GM18499 (cell line): Measurements from ENCODE around the gene TUBGCP2.

ENCODE experiments used
- ATAC-seq: cut with Tn5 transposase; IDR thresholded peaks from one replicate; pipeline ENCODE4 v1.9.1; 2021; ENCODE audit warnings: moderate number of reproducible peaks; ENCODE audit not compliant: insufficient read depth, unreplicated experiment

The TUBGCP2 gene

GRCh38 chr10:133253361-133253955 lies 55.2 kb downstream of the TUBGCP2 start:
- no peak for ATAC-seq

DNA sequence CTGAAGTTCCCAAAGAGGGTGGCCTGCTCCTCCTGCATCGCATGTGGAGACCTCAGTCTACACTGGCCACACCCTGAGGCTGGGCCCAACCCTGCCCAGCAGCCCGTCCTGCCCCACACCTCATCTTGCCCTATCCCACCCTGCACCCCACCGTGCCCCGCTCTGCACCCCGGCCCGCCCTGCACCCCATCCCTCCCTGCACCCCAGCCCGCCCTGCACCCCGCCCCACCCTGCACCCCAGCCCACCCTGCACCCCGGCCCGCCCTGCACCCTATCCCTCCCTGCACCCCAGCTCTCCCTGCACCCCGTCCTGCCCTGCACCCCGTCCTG lies 56.5 kb downstream of the TUBGCP2 start:
- ATAC-seq = no peak

DNA sequence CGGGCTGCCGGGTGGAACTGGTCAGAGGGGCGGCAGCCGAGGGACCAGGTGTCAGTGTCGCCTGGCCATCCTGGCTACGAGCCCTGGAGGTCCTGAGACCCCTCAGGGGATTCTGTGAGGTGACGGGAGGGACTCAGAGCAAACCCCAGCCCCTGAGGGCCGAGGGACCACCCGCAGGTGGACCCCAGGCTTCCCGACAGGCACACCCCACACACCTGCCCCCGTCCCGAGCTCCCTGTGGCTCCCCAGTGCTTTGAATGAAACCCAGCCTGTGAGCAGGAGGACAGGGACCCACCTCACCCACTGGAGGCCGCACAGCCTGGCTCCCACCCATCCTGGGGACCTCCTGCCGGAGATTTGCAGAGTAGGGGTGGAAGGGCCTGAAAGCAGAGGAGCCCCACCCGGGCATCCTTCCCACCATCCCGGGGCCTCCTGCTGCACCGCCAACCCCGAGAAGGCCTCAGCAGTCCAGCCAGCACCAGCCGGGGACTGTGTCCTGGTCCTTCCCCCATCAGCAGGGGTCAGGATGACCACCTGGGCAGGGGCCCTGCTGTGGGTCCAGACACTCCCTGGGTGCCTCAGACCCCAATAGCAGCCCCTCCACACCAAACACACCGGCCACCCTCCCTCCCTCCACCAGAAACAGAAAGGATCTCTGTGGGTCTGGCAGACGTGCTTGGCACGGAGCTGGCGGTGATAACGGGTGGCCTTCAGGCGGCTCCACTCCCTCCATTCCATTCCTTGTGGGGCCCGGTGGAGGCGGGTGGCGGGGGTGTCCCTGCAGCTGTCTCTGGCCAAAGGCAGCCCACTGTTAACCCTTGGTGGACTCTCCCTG lies 57.1 kb downstream of the TUBGCP2 start:
- no peak for ATAC-seq

DNA sequence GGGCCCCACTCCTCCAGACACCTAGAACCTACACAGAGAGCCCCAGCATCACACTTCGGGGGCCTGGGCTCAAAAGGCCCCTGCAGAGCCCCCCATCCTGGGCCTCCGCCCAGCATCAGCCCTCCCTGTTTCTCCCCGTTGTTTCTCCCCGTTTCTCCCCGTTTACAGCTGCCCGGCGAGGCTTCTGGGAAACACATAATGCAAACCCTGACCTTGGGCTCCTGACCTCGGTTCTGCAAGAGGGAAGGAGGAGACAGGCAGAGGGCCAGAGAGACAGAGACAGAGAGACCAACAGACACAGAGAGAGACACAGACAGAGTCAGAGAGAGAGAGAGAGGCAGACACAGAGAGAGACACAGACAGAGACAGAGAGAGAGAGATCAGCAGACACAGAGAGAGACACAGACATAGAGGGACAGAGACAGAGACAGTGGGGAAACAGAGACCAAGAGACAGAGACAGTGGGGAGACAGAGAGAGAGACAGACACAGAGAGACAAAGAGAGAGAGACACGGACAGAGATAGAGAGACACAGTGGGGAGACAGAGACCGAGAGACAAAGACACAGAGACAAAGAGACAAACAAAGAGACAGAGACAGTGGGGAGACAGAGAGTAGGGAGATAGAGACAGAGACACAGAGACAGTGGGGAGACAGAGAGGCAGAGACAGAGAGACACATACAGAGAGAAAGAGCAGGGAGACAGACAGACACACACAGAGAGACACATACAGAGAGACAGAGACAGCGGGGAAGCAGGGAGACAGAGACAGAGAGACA lies 58.5 kb downstream of the TUBGCP2 start:
- ATAC-seq = no peak

DNA sequence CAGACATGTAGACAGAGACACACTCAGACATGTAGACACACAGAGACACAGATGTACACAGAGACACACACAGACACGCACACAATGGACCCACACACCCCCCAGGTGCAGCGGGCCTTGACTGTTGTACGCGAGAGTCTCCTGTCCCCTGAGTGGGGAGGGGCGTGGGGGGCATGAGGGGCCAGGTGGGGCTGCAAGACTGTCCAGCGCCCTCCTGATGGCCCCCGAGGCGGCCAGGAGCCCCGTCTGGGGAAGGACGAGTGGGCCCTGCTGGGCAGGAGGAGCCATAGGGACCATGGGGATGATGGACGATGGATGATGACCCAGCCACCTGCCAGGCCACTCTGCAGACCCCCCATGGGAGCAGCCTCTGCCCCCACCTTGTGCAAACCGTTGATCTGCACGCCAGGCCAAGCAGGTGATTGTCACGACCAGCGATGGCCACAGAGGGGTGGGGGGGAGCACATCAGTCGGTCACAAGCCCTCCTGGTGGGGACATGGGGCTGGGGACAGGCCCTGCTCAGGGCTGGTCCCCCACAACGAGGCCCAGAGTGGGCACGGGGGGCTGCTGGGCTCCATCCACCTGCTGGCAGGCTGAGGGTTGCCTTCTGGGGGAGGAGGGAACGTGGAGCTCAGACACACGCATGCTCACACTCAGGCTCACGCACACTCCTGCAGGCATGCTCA lies 59.4 kb downstream of the TUBGCP2 start:
- ATAC-seq = no peak

- no peak for ATAC-seq
Observed at GRCh38 chr10:133248334-133248715, 60.3 kb downstream of the TUBGCP2 start.

DNA sequence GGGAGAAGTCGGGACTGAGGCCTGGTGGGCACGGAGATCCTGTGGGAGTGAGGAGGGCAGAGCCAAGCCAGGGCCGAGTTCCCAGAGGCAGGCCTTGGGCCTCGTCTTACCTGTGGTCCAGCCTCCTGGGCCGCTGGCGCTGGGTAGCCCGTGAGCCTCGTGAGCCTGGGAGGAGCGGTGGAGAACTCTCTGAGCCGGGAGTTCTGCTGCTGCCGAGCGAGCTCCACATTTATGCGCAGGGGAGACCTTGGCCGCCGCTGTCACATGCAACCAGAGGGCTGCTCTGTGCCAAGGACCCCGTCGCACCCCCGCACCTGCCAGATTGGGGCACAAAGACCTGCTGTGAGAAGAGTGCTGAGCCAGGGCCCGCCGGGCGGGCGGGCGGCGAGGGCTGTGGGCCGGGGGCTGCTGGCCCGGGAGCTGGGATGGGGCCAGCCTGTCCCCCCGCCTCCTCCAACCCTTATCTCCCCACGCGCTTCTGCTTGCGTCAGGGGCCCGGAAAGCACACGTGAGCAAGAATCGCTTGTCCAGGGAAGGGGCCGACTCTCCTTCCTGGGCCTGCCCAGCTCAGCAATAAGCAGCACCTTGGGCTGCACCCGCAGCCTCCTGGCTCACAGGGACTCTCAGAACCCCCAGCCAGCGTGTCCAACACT lies 60.9 kb downstream of the TUBGCP2 start:
- ATAC-seq = no peak

DNA sequence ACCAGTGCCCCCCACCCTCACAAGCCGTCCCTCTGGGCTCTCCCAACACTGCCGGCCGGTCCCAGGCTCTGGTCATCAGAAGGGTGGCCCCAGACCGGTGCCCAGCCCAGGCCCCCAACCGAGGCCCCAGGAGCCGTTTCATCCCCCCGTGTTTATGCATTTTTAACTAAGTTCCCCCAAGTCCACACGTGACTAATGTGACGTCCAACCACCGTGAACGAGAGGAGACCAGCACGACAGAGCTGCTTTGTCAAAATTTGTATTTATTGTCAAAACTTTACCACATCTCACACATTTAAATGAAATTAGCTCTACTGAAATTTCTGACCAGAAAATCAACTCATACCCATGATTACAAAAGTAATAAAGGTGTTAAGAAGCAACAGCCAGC lies 62.4 kb downstream of the TUBGCP2 start:
- no peak for ATAC-seq

GRCh38 chr10:133245439-133246235 lies 63.0 kb downstream of the TUBGCP2 start:
- ATAC-seq = no peak

DNA sequence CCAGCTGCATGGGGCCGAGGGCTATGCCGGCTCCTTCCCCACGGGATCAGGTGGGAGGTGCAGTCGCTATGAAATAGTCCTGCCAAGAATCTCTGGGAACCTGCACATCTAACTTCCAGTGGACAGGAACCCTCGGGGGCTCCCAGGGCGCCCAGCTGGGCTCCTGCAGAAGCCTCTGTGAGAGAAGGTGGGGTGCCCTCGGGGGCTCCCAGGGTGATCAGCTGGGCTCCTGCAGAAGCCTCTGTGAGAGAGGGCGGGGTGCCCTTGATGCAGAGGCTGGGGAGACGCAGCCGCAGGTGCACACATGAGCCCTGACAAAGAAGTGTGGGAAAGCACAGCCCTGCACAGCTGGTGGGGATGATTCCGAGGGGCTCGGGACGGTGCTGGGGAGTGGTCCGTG lies 65.1 kb downstream of the TUBGCP2 start:
- ATAC-seq = no peak

DNA sequence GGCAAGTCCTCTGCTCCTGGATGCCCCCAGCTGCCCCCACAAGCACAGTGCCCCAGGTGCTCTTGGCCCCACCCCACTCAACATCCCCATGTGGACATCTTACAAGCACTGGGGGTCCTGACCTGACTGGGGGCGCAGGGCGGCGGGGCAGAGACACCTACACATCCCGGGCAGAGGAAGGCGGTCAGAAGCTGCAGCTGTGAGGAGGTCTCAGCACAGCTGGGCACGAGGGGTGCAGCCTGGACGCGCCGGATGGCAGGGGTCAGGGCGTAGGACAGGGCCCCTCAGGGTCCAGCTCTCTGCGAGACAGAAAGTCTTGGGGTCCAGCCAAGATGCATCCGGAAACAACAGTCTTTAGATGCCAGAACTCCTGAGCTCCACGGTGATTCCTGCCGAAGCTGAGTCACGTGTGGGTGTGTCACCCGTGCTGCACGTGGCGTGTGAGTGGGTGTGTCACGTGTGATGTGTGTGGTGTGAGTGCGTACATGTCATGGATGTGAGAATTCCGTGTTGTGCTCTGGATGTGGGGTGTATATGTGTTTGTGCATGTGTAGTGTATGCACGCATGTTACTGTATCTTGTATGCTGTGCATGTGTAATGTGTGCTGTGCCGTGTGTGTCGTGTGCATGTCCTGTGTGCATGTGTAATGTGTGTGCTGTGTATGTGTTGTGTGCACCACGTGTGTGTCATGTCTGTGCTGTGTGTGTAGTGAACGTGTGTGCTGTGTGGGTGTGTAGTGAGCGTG lies 65.9 kb downstream of the TUBGCP2 start:
- no peak for ATAC-seq

- no peak for ATAC-seq
Observed at GRCh38 chr10:133241501-133242205, 67.0 kb downstream of the TUBGCP2 start.

GRCh38 chr10:133239990-133240389 lies 68.7 kb downstream of the TUBGCP2 start:
- no peak for ATAC-seq

- ATAC-seq = no peak
Observed at GRCh38 chr10:133238466-133238804, 70.2 kb downstream of the TUBGCP2 start.

DNA sequence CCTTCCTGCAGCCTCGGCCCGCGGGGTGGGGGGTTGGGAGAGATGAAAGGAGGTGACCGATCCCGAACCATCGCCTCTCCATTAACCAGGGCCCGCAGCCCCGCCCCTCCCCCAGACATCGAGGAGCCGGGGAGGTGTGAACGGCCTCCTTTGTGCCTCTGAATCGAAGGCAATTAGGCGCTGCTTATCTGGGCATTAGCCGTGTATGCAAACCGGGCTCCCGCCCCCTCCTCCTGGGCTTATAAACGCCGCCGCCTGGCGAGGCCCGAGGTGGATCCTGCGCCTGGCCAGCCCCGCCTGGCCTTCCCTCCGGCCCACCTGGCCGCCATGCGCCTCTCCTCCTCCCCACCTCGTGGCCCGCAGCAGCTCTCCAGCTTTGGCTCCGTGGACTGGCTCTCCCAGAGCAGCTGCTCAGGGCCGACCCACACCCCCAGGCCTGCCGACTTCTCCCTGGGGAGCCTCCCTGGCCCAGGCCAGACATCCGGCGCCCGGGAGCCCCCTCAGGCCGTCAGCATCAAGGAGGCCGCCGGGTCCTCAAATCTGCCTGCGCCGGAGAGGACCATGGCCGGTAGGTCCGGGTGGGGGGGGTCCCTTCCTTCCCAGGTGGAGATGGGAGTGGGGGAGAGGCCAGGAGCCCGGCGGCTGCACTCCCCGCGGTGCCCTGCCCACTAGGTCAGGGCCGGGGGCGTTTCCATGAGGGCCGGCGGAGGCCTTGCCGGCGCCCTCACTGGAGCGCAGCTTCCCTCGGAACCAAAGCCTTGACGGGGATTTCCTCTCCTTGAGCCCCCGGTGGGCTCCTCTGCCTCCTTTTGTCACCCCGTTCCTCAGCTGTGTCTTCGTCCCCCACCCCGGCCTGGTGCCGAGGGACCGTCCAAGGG lies 70.8 kb downstream of the TUBGCP2 start, which contains the start of gene VENTX:
VENTX (plus strand) TSS at position 268 of the 878 bp plus-strand sequence; CDS start at position 328, 60 bp downstream.
- ATAC-seq = no peak

DNA sequence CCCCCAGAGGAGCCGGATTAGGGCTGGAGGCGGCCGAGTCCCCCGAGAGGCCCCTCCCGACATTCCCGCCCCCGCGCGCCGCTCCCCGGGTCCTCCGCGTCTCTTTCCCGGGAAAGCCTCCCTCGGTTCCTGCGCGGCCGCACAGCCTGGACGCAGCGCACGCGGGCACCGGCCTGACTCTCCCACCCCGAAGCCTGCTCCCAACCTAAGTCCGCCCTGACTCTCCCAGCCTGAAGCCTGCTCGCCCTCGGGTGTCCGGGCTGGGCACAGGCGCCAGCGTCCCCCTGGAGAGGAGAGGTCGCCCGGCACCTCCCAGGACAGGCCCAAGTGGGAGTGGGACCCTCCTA lies 71.5 kb downstream of the TUBGCP2 start:
- ATAC-seq = no peak
